ENCODE measurements around the gene SCN5A. TPM values are rescaled to one million over a fixed set of nuclear protein-coding genes. Genes with fewer than 3 reads are reported as not detected.

SCN5A gene
- total and polyA plus RNA-seq, 2 experiments from 2014 or later, result not detected

DNA sequence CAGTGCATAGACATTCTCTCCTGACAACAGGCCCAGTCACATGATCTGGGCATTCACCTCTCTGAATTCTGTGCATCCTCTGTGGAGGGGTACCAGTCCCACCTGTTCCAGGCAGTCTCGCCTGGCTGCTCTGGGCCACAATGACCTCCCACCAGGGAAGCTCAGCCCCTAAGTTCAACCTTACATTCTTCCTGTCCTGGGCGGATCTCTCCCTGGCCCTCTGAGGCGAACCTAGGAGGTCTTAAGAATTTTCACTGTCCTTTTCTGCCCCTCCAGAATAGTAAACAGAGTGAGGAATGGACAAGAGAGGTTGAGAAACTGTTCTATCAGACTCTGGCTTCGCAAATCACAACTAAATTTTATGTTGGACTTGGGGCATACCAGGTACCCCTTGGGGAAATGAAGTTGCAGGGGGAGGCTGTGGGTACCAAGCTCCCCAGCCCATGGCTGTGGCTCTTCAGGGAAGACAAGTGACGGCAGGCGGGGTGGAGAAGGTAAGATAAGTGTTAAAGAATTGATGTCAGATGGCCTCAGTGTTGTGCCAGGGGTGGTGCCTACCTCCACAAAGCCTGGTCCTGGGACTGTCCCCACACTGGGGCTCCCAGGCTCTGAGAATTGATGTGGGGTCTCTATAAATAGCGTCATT, 5.3 kb downstream of the SCN5A start:
- no peak overlapping the region for H2AFZ ChIP-seq
- 60 to 66% methylated on average over 7 of the region's 7 CpGs for WGBS, 2 experiments (ENCODE audit: low coverage in 1 of 2, low lambda C conversion rate in 2 of 2, missing lambda C conversion rate in 2 of 2)
- no peaks in the 10 kb centered on the region for H3K79me2 ChIP-seq (ENCODE audit: insufficient read depth)
- in situ Hi-C loops (cut with MboI), result no loop called here
- no peak overlapping the region for H3K4me3 ChIP-seq
- no peak overlapping the region for H3K9ac ChIP-seq
- no peaks in the 10 kb centered on the region for H3K9me3 ChIP-seq (ENCODE audit: low read depth)
- H3K9me2 ChIP-seq (ENCODE audit: insufficient read depth), result no peaks in the 10 kb centered on the region
- DNase-seq, result no peak
- H3K36me3 ChIP-seq (ENCODE audit: low read depth), result no peaks in the 10 kb centered on the region
- no peaks in the 10 kb centered on the region for H4K20me1 ChIP-seq (ENCODE audit: insufficient read depth)
- no peak overlapping the region for H3K4me2 ChIP-seq (ENCODE audit: unreplicated experiment)
- H3K27ac ChIP-seq, result no peak overlapping the region
- peaks cover 62% of the 10 kb centered on the region for H3K27me3 ChIP-seq (replicated peaks; ENCODE audit: insufficient read depth)
- no peaks in the 10 kb centered on the region for H3F3A ChIP-seq (ENCODE audit: insufficient read depth)
- no peaks in the 10 kb centered on the region for H3K4me1 ChIP-seq (ENCODE audit: insufficient read depth)
- TF ChIP-seq EZH2phosphoT487 (IDR thresholded peaks at IDR 0.05; ENCODE audit: insufficient read depth, low read depth) (no peak), EZH2 (IDR thresholded peaks at IDR 0.05; ENCODE audit: insufficient read depth, poor library complexity, severe bottlenecking) (no peak)

DNA sequence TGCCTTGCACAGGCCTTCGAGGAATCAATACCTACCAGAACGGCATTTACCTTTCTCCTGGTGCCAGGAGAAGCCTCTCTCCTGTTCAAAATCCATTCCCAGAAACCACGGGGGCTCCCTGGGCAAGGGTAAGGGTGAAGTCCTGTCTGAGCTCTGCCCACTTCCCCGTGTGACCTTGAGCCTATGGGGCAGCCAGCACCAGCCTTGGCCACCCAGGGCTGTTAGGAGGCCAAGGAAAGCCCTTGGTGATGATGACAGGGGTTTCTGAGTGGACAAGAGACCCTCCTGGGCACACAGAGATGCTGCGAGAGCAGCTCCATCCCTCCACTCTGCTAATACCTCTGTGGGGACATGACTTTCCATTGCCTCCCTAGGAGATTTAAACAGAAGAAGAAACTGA, 5.9 kb downstream of the SCN5A start:
- no peaks in the 10 kb centered on the region for H3K4me1 ChIP-seq (ENCODE audit: insufficient read depth)
- no peak overlapping the region for H3K9ac ChIP-seq
- H3K9me2 ChIP-seq (ENCODE audit: insufficient read depth), result no peaks in the 10 kb centered on the region
- H3K79me2 ChIP-seq (ENCODE audit: insufficient read depth), result no peaks in the 10 kb centered on the region
- no peaks in the 10 kb centered on the region for H3F3A ChIP-seq (ENCODE audit: insufficient read depth)
- DNase-seq, result no peak
- H3K27me3 ChIP-seq (replicated peaks; ENCODE audit: insufficient read depth), result peaks cover 61% of the 10 kb centered on the region
- H3K4me3 ChIP-seq, result no peak overlapping the region
- H3K36me3 ChIP-seq (ENCODE audit: low read depth), result no peaks in the 10 kb centered on the region
- WGBS, 2 experiments (ENCODE audit: low coverage in 1 of 2, low lambda C conversion rate in 2 of 2, missing lambda C conversion rate in 2 of 2), result 59 to 66% methylated on average over 5 of the region's 5 CpGs
- H3K9me3 ChIP-seq (ENCODE audit: low read depth), result no peaks in the 10 kb centered on the region
- H3K4me2 ChIP-seq (ENCODE audit: unreplicated experiment), result no peak overlapping the region
- no peaks in the 10 kb centered on the region for H4K20me1 ChIP-seq (ENCODE audit: insufficient read depth)
- H3K27ac ChIP-seq, result no peak overlapping the region
- in situ Hi-C loops (cut with MboI), result no loop called here
- TF ChIP-seq EZH2 (IDR thresholded peaks at IDR 0.05; ENCODE audit: insufficient read depth, poor library complexity, severe bottlenecking) (no peak), EZH2phosphoT487 (IDR thresholded peaks at IDR 0.05; ENCODE audit: insufficient read depth, low read depth) (no peak)
- H2AFZ ChIP-seq, result no peak overlapping the region

DNA sequence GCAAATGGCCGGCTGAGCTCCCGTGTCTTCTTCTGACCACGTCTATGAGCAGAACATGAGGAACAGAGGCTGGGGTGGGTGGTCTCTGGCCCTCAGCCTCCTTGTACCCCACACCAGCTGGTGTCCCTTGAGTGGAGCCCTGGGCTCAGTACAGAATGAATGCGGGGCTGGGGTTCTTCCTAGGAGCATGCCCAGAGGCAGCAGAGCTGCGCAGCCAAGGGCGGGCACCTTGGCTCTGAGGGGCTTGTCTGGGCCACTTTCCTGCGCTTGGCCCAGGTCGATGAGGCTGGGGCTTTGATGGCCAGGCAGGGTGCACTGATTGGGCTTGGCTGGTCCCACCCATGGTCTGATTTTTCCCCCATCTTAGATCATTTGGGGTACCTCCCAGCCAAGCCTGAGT, 6.4 kb downstream of the SCN5A start:
- no peaks in the 10 kb centered on the region for H3K79me2 ChIP-seq (ENCODE audit: insufficient read depth)
- in situ Hi-C loops (cut with MboI), result no loop called here
- no peak overlapping the region for H3K9ac ChIP-seq
- no peak for TF ChIP-seq EZH2phosphoT487 (IDR thresholded peaks at IDR 0.05; ENCODE audit: insufficient read depth, low read depth)
- TF ChIP-seq EZH2 (IDR thresholded peaks at IDR 0.05; ENCODE audit: insufficient read depth, poor library complexity, severe bottlenecking), result no peak
- H3K4me1 ChIP-seq (ENCODE audit: insufficient read depth), result no peaks in the 10 kb centered on the region
- H3K27me3 ChIP-seq (replicated peaks; ENCODE audit: insufficient read depth), result peaks cover 56% of the 10 kb centered on the region
- H3K4me3 ChIP-seq, result no peak overlapping the region
- WGBS, 2 experiments (ENCODE audit: low coverage in 1 of 2, low lambda C conversion rate in 2 of 2, missing lambda C conversion rate in 2 of 2), result 69 to 70% methylated on average over 8 of the region's 8 CpGs
- H3K4me2 ChIP-seq (ENCODE audit: unreplicated experiment), result no peak overlapping the region
- no peak overlapping the region for H2AFZ ChIP-seq
- H3K36me3 ChIP-seq (ENCODE audit: low read depth), result no peaks in the 10 kb centered on the region
- H3F3A ChIP-seq (ENCODE audit: insufficient read depth), result no peaks in the 10 kb centered on the region
- H3K9me3 ChIP-seq (ENCODE audit: low read depth), result no peaks in the 10 kb centered on the region
- no peaks in the 10 kb centered on the region for H3K9me2 ChIP-seq (ENCODE audit: insufficient read depth)
- DNase-seq, result no peak
- no peaks in the 10 kb centered on the region for H4K20me1 ChIP-seq (ENCODE audit: insufficient read depth)
- H3K27ac ChIP-seq, result no peak overlapping the region

DNA sequence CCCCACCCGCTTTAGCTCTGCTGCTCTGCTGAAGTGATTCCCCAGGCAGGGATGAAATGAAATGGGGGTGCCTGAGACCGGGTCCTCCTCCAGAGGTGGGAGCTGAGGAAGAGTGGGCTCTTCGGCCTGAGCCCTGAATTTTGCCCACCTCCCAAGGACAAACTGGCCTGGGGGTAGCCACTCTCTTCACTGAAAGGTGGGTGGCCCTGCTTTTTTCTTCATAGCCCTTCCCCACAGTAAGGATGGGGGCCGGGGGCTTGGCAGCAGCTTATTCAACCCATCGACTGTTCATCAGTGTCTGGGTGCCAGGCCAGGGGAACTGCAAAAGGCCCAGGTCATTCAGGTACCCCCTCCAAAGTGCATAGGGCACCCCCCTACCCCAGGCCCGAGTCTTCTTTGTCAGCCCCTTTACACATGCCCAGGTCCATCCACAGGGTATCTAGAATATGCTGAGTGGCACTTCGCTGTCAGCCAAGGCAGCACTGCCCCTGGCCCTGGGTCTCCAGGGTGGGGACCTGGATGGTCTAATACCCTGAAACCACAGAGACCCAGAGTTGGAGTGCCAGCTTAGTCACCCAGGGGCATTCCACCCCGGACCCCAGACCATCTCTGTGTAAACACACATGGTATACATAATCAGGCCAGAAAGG, 7.9 kb downstream of the SCN5A start:
- Histone ChIP-seq H3K4me1 (ENCODE audit: insufficient read depth) (no peaks in the 10 kb centered on the region), H3K4me2 (ENCODE audit: unreplicated experiment) (no peak overlapping the region), H3K9me2 (ENCODE audit: insufficient read depth) (no peaks in the 10 kb centered on the region), H3K36me3 (ENCODE audit: low read depth) (no peaks in the 10 kb centered on the region), H4K20me1 (ENCODE audit: insufficient read depth) (no peaks in the 10 kb centered on the region), H3K4me3 (no peak overlapping the region), H2AFZ (no peak overlapping the region), H3K9ac (no peak overlapping the region), H3K27ac (no peak overlapping the region), H3K27me3 (replicated peaks; ENCODE audit: insufficient read depth) (peaks cover 42% of the 10 kb centered on the region), H3K79me2 (ENCODE audit: insufficient read depth) (no peaks in the 10 kb centered on the region), H3F3A (ENCODE audit: insufficient read depth) (no peaks in the 10 kb centered on the region), H3K9me3 (ENCODE audit: low read depth) (no peaks in the 10 kb centered on the region)
- TF ChIP-seq EZH2 (IDR thresholded peaks at IDR 0.05; ENCODE audit: insufficient read depth, poor library complexity, severe bottlenecking) (no peak), EZH2phosphoT487 (IDR thresholded peaks at IDR 0.05; ENCODE audit: insufficient read depth, low read depth) (no peak)
- DNase-seq, result no peak
- in situ Hi-C loops (cut with MboI), result no loop called here
- WGBS, 2 experiments (ENCODE audit: low coverage in 1 of 2, low lambda C conversion rate in 2 of 2, missing lambda C conversion rate in 2 of 2), result 32 to 34% methylated on average over 8 of the region's 8 CpGs

Data from GM23248 (cell line).